ENCODE data around the gene OARD1.

OARD1 gene

DNA sequence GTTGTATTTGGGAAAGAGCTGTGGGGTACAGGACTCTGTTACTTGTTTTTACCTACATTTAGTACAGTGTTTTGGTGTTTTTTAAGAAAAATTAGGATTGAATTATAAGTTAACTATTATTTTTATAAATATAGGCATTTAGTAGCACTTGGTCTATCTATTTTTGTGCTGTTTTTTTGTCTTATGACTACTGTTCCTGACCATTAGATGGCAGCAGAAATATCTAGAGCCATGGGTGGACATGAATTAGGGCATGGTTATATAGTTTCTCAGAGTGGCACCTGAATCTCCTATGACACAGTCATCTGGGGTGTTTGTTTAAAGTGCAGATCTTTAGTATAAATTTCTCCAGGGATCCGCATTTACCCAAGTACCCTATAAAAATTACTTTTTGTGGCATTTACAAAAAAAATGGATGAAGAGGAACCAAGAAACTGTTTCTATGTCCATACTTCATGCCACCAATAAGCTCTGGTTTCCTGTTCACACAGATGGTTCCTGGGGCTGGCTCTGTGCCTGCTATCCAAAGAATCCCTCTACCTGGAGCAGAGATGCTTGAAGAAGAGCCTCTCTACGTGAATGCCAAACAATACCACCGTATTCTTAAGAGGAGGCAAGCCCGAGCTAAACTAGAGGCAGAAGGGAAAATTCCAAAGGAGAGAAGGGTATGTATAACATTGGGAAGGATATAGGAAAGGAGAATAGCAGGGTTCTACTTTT, 20.4 kb upstream of the OARD1 start:
- Histone ChIP-seq H3K9me2 (replicated peaks; ENCODE audit: insufficient read depth, low read length) (no peaks in the 10 kb centered on the region), H3K36me3 (ENCODE audit: low read length) (peaks cover 72% of the 10 kb centered on the region), H3K9me3 (ENCODE audit: insufficient read depth, low read length) (no peaks in the 10 kb centered on the region), H2AFZ (ENCODE audit: low read depth, low read length, severe bottlenecking) (no peak overlapping the region), H3K27ac (ENCODE audit: low read depth, low read length) (no peak overlapping the region), H3K27me3 (ENCODE audit: low read length) (no peaks in the 10 kb centered on the region), H3K79me2 (ENCODE audit: insufficient read depth, low read length) (no peaks in the 10 kb centered on the region), H3K4me2 (ENCODE audit: low read depth, low read length, poor library complexity, severe bottlenecking) (no peak overlapping the region), H4K20me1 (ENCODE audit: low read depth, low read length) (no peaks in the 10 kb centered on the region), H3K9ac (ENCODE audit: low read length) (no peak overlapping the region), H3K4me3 (ENCODE audit: insufficient read depth, low read length, poor library complexity, severe bottlenecking) (no peak overlapping the region), H3F3A (ENCODE audit: insufficient read depth) (peaks cover 3% of the 10 kb centered on the region; the same call in 1 of the 2 replicates)
- TF ChIP-seq, protein P1, sequence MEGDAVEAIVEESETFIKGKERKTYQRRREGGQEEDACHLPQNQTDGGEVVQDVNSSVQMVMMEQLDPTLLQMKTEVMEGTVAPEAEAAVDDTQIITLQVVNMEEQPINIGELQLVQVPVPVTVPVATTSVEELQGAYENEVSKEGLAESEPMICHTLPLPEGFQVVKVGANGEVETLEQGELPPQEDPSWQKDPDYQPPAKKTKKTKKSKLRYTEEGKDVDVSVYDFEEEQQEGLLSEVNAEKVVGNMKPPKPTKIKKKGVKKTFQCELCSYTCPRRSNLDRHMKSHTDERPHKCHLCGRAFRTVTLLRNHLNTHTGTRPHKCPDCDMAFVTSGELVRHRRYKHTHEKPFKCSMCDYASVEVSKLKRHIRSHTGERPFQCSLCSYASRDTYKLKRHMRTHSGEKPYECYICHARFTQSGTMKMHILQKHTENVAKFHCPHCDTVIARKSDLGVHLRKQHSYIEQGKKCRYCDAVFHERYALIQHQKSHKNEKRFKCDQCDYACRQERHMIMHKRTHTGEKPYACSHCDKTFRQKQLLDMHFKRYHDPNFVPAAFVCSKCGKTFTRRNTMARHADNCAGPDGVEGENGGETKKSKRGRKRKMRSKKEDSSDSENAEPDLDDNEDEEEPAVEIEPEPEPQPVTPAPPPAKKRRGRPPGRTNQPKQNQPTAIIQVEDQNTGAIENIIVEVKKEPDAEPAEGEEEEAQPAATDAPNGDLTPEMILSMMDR (IDR thresholded peaks at IDR 0.05; ENCODE audit: insufficient read depth, low read length, poor library complexity, severe bottlenecking) = peak; percentile 62
- TF ChIP-seq EZH2phosphoT487 (conservative IDR thresholded peaks at IDR 0.05; ENCODE audit: low read length) = no peak

DNA sequence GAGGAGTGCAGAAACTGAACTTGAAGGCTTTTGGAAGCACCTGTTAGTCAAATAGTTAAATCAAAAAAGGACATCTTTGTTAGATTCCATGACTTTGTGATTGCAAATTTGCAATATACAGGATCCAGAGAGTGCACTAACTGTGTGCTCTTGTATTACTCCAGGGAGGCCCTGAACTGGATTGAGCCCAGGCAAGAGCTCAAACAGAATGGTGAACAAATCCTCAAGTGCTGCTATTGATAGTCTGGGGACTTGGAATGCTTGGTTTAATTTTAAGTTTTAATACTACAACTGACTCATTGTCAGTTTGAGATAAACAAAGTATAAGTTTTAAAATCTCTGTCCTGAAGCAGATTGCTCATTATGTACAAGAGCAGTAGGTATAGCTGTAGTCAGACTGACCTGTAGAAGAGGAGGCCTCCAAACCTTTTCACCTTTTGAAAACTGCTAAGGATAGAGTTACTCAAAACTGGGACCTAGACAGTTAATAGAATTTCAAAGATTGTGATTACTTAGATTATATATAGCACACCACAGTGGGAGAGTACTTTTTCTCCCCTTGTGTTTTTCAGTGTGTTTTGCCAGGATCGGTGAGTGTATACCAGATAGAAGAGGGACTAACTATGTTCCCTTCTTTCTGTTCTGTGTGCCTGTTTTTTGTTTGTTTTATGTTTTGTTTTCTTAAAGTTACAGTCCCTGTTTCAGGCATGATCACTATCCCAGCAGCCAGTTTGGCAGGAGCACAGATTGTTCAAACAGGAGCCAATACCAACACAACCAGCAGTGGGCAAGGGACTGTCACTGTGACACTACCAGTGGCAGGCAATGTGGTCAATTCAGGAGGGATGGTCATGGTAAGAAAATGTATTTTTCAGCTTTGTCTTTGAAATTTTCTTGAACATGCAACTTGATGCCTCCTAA, 18.9 kb upstream of the OARD1 start:
- H3K9me3 ChIP-seq (ENCODE audit: insufficient read depth, low read length) = no peaks in the 10 kb centered on the region
- no peaks in the 10 kb centered on the region for H4K20me1 ChIP-seq (ENCODE audit: low read depth, low read length)
- H3K4me2 ChIP-seq (ENCODE audit: low read depth, low read length, poor library complexity, severe bottlenecking) = no peak overlapping the region
- peaks cover 3% of the 10 kb centered on the region; the same call in 1 of the 2 replicates for H3F3A ChIP-seq (ENCODE audit: insufficient read depth)
- TF ChIP-seq EZH2phosphoT487 (conservative IDR thresholded peaks at IDR 0.05; ENCODE audit: low read length) = no peak
- TF ChIP-seq, protein P1 (IDR thresholded peaks at IDR 0.05; ENCODE audit: insufficient read depth, low read length, poor library complexity, severe bottlenecking) = no peak
- H2AFZ ChIP-seq (ENCODE audit: low read depth, low read length, severe bottlenecking) = no peak overlapping the region
- peaks cover 71% of the 10 kb centered on the region for H3K36me3 ChIP-seq (ENCODE audit: low read length)
- H3K27me3 ChIP-seq (ENCODE audit: low read length) = no peaks in the 10 kb centered on the region
- H3K4me3 ChIP-seq (ENCODE audit: insufficient read depth, low read length, poor library complexity, severe bottlenecking) = no peak overlapping the region
- no peaks in the 10 kb centered on the region for H3K9me2 ChIP-seq (replicated peaks; ENCODE audit: insufficient read depth, low read length)
- no peak overlapping the region for H3K27ac ChIP-seq (ENCODE audit: low read depth, low read length)
- 0 out of 2 replicates have a peak, but pooled peaks cover 5% of the 10 kb centered on the region for H3K79me2 ChIP-seq (ENCODE audit: insufficient read depth, low read length)
- H3K9ac ChIP-seq (ENCODE audit: low read length) = no peak overlapping the region

DNA sequence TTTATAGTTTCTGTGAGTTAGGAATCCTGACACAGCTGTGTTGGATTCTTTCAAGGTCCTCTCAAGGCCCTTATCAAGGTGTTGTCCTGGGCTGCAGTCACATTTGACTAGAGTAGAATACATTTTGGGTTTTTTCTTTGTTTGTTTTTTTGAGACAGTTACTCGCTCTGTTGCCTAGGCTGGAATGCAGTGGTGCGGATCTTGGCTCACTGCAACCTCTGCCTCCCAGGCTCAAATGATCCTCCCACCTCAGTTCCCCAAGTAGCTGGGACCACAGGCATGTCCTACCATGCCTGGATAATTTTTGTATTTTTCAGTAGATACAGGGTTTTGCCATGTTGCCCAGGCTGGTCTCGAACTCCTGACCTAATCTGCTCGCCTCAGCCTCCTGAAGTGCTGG, 16.3 kb upstream of the OARD1 start:
- H3K27me3 ChIP-seq (ENCODE audit: low read length) = no peaks in the 10 kb centered on the region
- no peaks in the 10 kb centered on the region for H3K9me3 ChIP-seq (ENCODE audit: insufficient read depth, low read length)
- no peak overlapping the region for H3K4me2 ChIP-seq (ENCODE audit: low read depth, low read length, poor library complexity, severe bottlenecking)
- H3K9ac ChIP-seq (ENCODE audit: low read length) = no peak overlapping the region
- H3K79me2 ChIP-seq (ENCODE audit: insufficient read depth, low read length) = 0 out of 2 replicates have a peak, but pooled peaks cover 5% of the 10 kb centered on the region
- no peak overlapping the region for H2AFZ ChIP-seq (ENCODE audit: low read depth, low read length, severe bottlenecking)
- TF ChIP-seq, protein P1 (IDR thresholded peaks at IDR 0.05; ENCODE audit: insufficient read depth, low read length, poor library complexity, severe bottlenecking) = no peak
- no peak for TF ChIP-seq EZH2phosphoT487 (conservative IDR thresholded peaks at IDR 0.05; ENCODE audit: low read length)
- no peak overlapping the region for H3K4me3 ChIP-seq (ENCODE audit: insufficient read depth, low read length, poor library complexity, severe bottlenecking)
- H3K36me3 ChIP-seq (ENCODE audit: low read length) = peaks cover 71% of the 10 kb centered on the region
- no peaks in the 10 kb centered on the region for H3K9me2 ChIP-seq (replicated peaks; ENCODE audit: insufficient read depth, low read length)
- H3K27ac ChIP-seq (ENCODE audit: low read depth, low read length) = no peak overlapping the region
- H3F3A ChIP-seq (ENCODE audit: insufficient read depth) = peaks cover 6% of the 10 kb centered on the region; the same call in 1 of the 2 replicates
- H4K20me1 ChIP-seq (ENCODE audit: low read depth, low read length) = no peaks in the 10 kb centered on the region

Measured in SU-DHL-6 (cell line).